ENCODE results near the gene POLR3A. TPM values are rescaled to one million over a fixed set of nuclear protein-coding genes. Genes with fewer than 3 reads are reported as not detected.

The POLR3A gene
- polyA plus RNA-seq, 1 donor from 2014 or later, result 15.6 TPM

GRCh38 chr10:77972148-77972547 lies 57.2 kb downstream of the POLR3A start:
- no peaks in the 10 kb centered on the region for H3K9me3 ChIP-seq (ENCODE audit: low read length)
- no peaks in the 10 kb centered on the region for H4K20me1 ChIP-seq (ENCODE audit: insufficient read depth)
- no peaks in the 10 kb centered on the region for H3K27me3 ChIP-seq (ENCODE audit: insufficient read depth, low read depth, low read length)
- H2AFZ ChIP-seq (ENCODE audit: low read depth, low read length), result no peak overlapping the region
- H3K9me2 ChIP-seq (ENCODE audit: insufficient read depth, low read length), result no peaks in the 10 kb centered on the region
- no peak overlapping the region for H3K9ac ChIP-seq (ENCODE audit: low read length)
- peaks cover 6% of the 10 kb centered on the region for H3K36me3 ChIP-seq (ENCODE audit: insufficient read depth, low read length)
- no peaks in the 10 kb centered on the region for H3K79me2 ChIP-seq (replicated peaks; ENCODE audit: insufficient read depth, low read length)
- no peak for TF ChIP-seq REST (IDR thresholded peaks at IDR 0.05; ENCODE audit: borderline replicate concordance)
- TF ChIP-seq EZH2 (IDR thresholded peaks at IDR 0.05; ENCODE audit: borderline replicate concordance, insufficient read depth, low read length, poor library complexity, severe bottlenecking), result no peak
- TF ChIP-seq POLR2AphosphoS5 (IDR thresholded peaks at IDR 0.05), result no peak
- TF ChIP-seq CTCF (IDR thresholded peaks at IDR 0.05; ENCODE audit: poor library complexity, severe bottlenecking), result no peak
- no peak for TF ChIP-seq TAF1 (IDR thresholded peaks at IDR 0.05; ENCODE audit: low read depth)
- no peak for TF ChIP-seq SMC3 (conservative IDR thresholded peaks at IDR 0.05; ENCODE audit: poor library complexity)
- TF ChIP-seq EP300 (conservative IDR thresholded peaks at IDR 0.05; ENCODE audit: poor library complexity, severe bottlenecking), result no peak
- no peak for TF ChIP-seq MXI1 (conservative IDR thresholded peaks at IDR 0.05; ENCODE audit: poor library complexity, severe bottlenecking)
- no peak for TF ChIP-seq RAD21 (conservative IDR thresholded peaks at IDR 0.05)
- no peak overlapping the region for H3K27ac ChIP-seq (ENCODE audit: low read length)
- no peak overlapping the region for H3K4me3 ChIP-seq (ENCODE audit: low read length)
- H3K4me2 ChIP-seq (ENCODE audit: low read length), result no peak overlapping the region
- H3F3A ChIP-seq (ENCODE audit: insufficient read depth, low read length, poor library complexity, severe bottlenecking), result no peaks in the 10 kb centered on the region

GRCh38 chr10:77971804-77972144 lies 57.5 kb downstream of the POLR3A start:
- no peak overlapping the region for H3K4me2 ChIP-seq (ENCODE audit: low read length)
- H3K9me2 ChIP-seq (ENCODE audit: insufficient read depth, low read length), result no peaks in the 10 kb centered on the region
- no peak for TF ChIP-seq RAD21 (conservative IDR thresholded peaks at IDR 0.05)
- TF ChIP-seq POLR2AphosphoS5 (IDR thresholded peaks at IDR 0.05), result no peak
- TF ChIP-seq EP300 (conservative IDR thresholded peaks at IDR 0.05; ENCODE audit: poor library complexity, severe bottlenecking), result no peak
- no peak for TF ChIP-seq TAF1 (IDR thresholded peaks at IDR 0.05; ENCODE audit: low read depth)
- no peak for TF ChIP-seq SMC3 (conservative IDR thresholded peaks at IDR 0.05; ENCODE audit: poor library complexity)
- TF ChIP-seq MXI1 (conservative IDR thresholded peaks at IDR 0.05; ENCODE audit: poor library complexity, severe bottlenecking), result no peak
- no peak for TF ChIP-seq REST (IDR thresholded peaks at IDR 0.05; ENCODE audit: borderline replicate concordance)
- TF ChIP-seq CTCF (IDR thresholded peaks at IDR 0.05; ENCODE audit: poor library complexity, severe bottlenecking), result no peak
- no peak for TF ChIP-seq EZH2 (IDR thresholded peaks at IDR 0.05; ENCODE audit: borderline replicate concordance, insufficient read depth, low read length, poor library complexity, severe bottlenecking)
- H3K79me2 ChIP-seq (replicated peaks; ENCODE audit: insufficient read depth, low read length), result no peaks in the 10 kb centered on the region
- H3K9me3 ChIP-seq (ENCODE audit: low read length), result no peaks in the 10 kb centered on the region
- no peak overlapping the region for H3K27ac ChIP-seq (ENCODE audit: low read length)
- no peak overlapping the region for H3K9ac ChIP-seq (ENCODE audit: low read length)
- H3K27me3 ChIP-seq (ENCODE audit: insufficient read depth, low read depth, low read length), result no peaks in the 10 kb centered on the region
- H3F3A ChIP-seq (ENCODE audit: insufficient read depth, low read length, poor library complexity, severe bottlenecking), result no peaks in the 10 kb centered on the region
- H3K4me3 ChIP-seq (ENCODE audit: low read length), result no peak overlapping the region
- peaks cover 6% of the 10 kb centered on the region for H3K36me3 ChIP-seq (ENCODE audit: insufficient read depth, low read length)
- H4K20me1 ChIP-seq (ENCODE audit: insufficient read depth), result no peaks in the 10 kb centered on the region
- H2AFZ ChIP-seq (ENCODE audit: low read depth, low read length), result no peak overlapping the region

All from neural cell (in vitro differentiated cells).